C4-2B (cell line): Measurements from ENCODE around the gene TEAD4.

Experiments used
- ZFX ChIP-seq: fragments of 450-650 bp; IDR thresholded peaks from 2 replicates; pipeline ENCODE4 v1.6.1; 2017
- TF ChIP-seq, protein P1 (sequence below): fragments of 450-650 bp; conservative IDR thresholded peaks from 2 replicates; pipeline ENCODE4 v1.5.1; 2017; ENCODE audit warnings: mild to moderate bottlenecking

DNA sequence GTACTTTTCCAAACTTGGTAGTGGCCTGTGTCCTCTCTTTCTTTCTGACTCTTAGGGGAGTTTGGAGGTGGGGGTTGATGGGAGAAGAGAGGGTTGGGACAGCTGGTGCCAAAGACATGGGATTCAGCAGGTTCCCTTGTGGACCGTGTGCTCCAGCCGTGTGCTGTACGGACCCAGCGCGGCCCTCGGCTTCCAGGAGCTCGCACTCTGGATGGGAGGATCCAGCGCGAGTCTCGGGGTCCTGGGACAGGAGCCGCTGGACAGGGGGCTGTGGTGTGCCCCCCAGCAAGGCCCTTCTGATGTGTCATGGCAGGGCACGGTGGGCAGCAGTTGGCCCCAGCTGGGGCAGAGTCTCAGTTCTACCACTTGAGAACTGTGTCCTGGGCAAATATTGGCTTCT, 73.0 kb downstream of the TEAD4 start:
- TF ChIP-seq, protein P1, sequence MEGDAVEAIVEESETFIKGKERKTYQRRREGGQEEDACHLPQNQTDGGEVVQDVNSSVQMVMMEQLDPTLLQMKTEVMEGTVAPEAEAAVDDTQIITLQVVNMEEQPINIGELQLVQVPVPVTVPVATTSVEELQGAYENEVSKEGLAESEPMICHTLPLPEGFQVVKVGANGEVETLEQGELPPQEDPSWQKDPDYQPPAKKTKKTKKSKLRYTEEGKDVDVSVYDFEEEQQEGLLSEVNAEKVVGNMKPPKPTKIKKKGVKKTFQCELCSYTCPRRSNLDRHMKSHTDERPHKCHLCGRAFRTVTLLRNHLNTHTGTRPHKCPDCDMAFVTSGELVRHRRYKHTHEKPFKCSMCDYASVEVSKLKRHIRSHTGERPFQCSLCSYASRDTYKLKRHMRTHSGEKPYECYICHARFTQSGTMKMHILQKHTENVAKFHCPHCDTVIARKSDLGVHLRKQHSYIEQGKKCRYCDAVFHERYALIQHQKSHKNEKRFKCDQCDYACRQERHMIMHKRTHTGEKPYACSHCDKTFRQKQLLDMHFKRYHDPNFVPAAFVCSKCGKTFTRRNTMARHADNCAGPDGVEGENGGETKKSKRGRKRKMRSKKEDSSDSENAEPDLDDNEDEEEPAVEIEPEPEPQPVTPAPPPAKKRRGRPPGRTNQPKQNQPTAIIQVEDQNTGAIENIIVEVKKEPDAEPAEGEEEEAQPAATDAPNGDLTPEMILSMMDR, result no peak
- no peak for TF ChIP-seq ZFX
